Nephron (organoid): Measurements from ENCODE around the gene FAM219A.

Experiments used
- H3K27ac Mint-ChIP-seq, 3 experiments: 2 replicates each; pipeline ENCODE4 v1.8.0; 2020; ENCODE audit warnings: mixed read lengths in 3 of 3, mild to moderate bottlenecking in 2 of 3, moderate library complexity in 1 of 3
- H3K27me3 Mint-ChIP-seq: 2 replicates; pipeline ENCODE4 v1.8.0; 2021; ENCODE audit warnings: low read depth, mild to moderate bottlenecking, moderate library complexity, mixed read lengths
- H3K36me3 Mint-ChIP-seq: 2 replicates; pipeline ENCODE4 v1.8.0; 2020; ENCODE audit warnings: low read depth, mixed read lengths
- H3K4me1 Mint-ChIP-seq: 2 replicates; pipeline ENCODE4 v1.8.0; 2020; ENCODE audit warnings: mixed read lengths
- H3K4me3 Mint-ChIP-seq, 3 experiments: 2 replicates each; pipeline ENCODE4 v1.8.0; 2020; ENCODE audit warnings: mild to moderate bottlenecking in 3 of 3, mixed read lengths in 3 of 3, moderate library complexity in 2 of 3
- H3K9me3 Mint-ChIP-seq: 2 replicates; pipeline ENCODE4 v1.8.0; 2020; ENCODE audit warnings: mixed read lengths
- TF ChIP-seq, protein P1 (sequence below), 3 experiments: fragments of 200-600 bp; sonication (generic); IDR thresholded peaks; one replicate each; pipeline ENCODE4 v1.5.0; 2021; ENCODE audit warnings: antibody characterized with exemption in 3 of 3; ENCODE audit not compliant: unreplicated experiment in 3 of 3

Gene FAM219A

DNA sequence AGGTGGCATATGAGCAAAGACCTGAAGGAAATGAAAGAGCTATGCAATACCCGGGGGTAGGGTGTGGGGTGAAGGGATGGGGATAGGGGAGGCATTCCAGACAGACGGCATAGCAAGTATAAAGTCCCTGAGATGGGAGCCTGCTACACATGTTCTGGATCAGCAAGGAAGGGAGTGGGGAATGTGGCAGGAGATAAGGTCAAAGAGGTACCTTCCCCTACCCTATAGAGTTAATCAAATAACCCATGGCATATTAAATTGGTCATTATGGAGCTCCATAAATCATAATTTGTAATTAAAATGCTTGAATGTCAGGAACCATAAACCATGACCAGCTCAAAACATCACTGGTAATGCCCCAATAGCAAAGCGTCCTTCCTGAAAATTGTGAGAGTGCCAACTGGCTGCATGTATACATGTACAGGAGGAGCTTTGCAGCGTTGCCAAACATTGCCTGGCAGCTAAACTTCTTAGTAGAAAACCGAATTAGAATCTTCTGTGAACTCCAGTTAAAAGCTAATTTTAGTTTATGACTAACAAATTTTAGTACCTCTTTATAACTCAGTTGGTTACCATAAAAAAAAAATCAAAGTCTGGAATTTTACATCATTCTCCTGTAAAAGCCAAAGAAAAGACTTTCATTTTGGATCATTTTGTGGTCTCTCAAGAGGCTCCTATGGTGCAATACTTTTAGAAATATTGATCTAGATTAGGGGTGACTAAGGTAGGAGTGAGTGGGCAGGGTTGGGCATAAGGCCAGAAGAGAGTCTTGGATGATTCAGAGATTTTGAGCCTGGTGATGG lies 4.9 kb upstream of the FAM219A start:
- TF ChIP-seq, protein P1, sequence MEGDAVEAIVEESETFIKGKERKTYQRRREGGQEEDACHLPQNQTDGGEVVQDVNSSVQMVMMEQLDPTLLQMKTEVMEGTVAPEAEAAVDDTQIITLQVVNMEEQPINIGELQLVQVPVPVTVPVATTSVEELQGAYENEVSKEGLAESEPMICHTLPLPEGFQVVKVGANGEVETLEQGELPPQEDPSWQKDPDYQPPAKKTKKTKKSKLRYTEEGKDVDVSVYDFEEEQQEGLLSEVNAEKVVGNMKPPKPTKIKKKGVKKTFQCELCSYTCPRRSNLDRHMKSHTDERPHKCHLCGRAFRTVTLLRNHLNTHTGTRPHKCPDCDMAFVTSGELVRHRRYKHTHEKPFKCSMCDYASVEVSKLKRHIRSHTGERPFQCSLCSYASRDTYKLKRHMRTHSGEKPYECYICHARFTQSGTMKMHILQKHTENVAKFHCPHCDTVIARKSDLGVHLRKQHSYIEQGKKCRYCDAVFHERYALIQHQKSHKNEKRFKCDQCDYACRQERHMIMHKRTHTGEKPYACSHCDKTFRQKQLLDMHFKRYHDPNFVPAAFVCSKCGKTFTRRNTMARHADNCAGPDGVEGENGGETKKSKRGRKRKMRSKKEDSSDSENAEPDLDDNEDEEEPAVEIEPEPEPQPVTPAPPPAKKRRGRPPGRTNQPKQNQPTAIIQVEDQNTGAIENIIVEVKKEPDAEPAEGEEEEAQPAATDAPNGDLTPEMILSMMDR (IDR thresholded peaks at IDR 0.05; ENCODE audit: unreplicated experiment in 3 of 3): no peak
- Mint-ChIP-seq H3K27ac (no peak overlapping the region), H3K4me1 (no peaks in the 10 kb centered on the region), H3K4me3 (no peak overlapping the region), H3K9me3 (no peaks in the 10 kb centered on the region), H3K36me3 (no peaks in the 10 kb centered on the region), H3K27me3 (peaks cover 16% of the 10 kb centered on the region)

DNA sequence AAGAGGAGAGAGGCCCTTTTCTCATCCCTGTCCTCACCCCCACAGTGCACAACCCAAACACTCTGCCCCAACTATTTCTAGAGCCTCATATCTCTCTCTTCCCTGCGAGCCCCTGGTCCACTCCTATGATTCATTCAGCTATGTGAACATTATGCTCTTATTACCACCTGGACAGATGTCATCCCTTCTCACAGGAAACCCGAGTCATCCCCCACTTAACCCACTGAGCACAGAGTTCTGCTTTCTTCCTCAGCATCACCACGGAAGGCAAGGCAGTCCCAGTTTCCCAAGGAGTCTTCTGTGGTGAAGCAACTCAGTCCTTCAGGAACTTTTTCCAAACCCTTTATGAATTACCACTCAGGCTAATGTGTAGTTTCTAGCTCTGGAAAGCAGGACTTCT lies 1.6 kb upstream of the FAM219A start:
- Mint-ChIP-seq H3K36me3 (no peaks in the 10 kb centered on the region), H3K4me1 (peaks cover 16% of the 10 kb centered on the region), H3K27ac (no peak overlapping the region), H3K4me3 (peak overlapping the region; percentile 26 to 67 (median 58)), H3K9me3 (no peaks in the 10 kb centered on the region), H3K27me3 (peaks cover 30% of the 10 kb centered on the region)
- TF ChIP-seq, protein P1 (IDR thresholded peaks at IDR 0.05; ENCODE audit: unreplicated experiment in 3 of 3): no peak

DNA sequence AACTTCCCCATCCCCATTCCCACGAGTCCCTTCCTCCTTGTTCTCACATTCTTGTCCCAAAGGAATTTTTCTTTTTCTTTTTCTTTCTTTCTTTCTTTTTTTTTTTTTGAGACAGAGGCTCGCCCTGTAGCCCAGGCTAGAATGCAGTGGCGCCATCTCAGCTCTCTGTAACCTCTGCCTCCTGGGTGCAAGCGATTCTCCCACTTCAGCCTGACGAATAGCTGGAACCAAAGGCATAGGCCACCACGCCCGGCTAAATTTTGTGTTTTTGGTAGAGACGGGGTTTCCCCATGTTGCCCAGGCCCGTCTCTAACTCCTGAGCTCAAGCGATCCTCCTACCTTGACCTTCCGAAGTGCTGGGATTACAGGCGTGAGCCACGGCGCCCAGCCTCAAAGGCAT lies 986 bp upstream of the FAM219A start:
- no peaks in the 10 kb centered on the region for H3K36me3 Mint-ChIP-seq
- H3K4me1 Mint-ChIP-seq: peaks cover 16% of the 10 kb centered on the region
- peaks cover 30% of the 10 kb centered on the region for H3K27me3 Mint-ChIP-seq
- no peaks in the 10 kb centered on the region for H3K9me3 Mint-ChIP-seq
- TF ChIP-seq, protein P1 (IDR thresholded peaks at IDR 0.05; ENCODE audit: unreplicated experiment in 3 of 3): no peak
- H3K27ac Mint-ChIP-seq: peak overlapping the region in 1 of 3 experiments; percentile 1
- H3K4me3 Mint-ChIP-seq: peak overlapping the region; percentile 93 to 95 (median 94)

DNA sequence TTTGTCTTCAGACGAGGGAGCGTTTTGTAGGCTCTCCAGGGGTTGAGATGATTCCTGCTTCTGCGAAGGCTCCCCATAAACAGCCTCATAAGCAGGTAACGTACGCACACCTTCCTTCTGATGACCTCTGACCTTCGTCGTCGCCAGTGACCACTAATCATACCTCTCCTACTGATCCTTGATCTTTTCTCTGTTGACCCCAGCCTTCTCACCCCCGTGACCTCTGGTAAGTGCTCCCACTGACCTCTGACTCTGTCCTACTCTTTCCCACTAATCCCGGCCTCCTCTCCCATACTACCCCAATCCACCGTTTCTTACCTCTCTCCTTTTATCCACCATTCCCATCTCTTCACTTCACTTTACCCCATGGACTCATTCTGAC lies 580 bp upstream of the FAM219A start:
- no peaks in the 10 kb centered on the region for H3K36me3 Mint-ChIP-seq
- peaks cover 16% of the 10 kb centered on the region for H3K4me1 Mint-ChIP-seq
- H3K27me3 Mint-ChIP-seq: peaks cover 30% of the 10 kb centered on the region
- H3K27ac Mint-ChIP-seq: peak overlapping the region in 2 of 3 experiments; percentile 1 to 61
- no peaks in the 10 kb centered on the region for H3K9me3 Mint-ChIP-seq
- H3K4me3 Mint-ChIP-seq: peak overlapping the region; percentile 93 to 95 (median 94)
- TF ChIP-seq, protein P1 (IDR thresholded peaks at IDR 0.05; ENCODE audit: unreplicated experiment in 3 of 3): no peak

DNA sequence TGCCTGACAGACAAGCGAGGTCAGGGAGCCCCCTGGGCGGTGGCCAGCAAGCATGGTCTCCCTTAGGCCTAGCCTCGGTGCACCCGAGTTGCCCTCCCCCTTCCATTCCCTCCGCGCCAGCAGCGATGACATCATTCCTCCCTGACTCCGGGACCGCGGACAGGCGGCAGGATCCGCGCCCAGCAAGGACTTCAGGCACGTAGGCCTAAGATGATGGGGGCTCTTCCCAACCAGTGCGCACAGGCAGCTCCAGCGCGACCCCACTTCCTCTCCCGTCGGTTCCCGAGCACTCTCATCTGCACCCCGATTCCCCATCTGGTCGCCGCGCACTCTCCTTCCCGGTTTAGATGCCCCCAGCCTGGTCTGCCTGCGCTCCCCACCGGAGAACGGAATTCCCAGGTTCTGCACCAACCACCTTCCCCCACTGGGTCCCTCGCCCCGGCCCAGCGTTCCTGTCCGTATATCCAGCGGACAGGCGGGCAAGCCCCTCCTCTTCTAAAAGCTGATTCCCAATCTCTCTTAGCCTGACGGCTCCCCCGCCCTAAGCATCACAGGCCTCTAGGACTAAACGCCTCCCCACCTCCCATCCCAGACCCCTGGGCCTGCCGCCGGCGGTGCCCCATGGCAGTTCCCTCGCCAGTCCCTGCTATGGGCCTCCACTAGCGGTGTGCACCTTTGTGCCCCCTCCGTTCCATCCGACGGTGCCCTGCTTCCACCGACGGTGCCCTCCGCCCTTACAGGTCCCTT lies 931 bp downstream of the FAM219A start:
- peak overlapping the region; percentile 93 to 95 (median 95) for H3K4me3 Mint-ChIP-seq
- no peaks in the 10 kb centered on the region for H3K9me3 Mint-ChIP-seq
- no peaks in the 10 kb centered on the region for H3K36me3 Mint-ChIP-seq
- peaks cover 30% of the 10 kb centered on the region for H3K27me3 Mint-ChIP-seq
- peak overlapping the region; percentile 20 to 81 (median 72) for H3K27ac Mint-ChIP-seq
- TF ChIP-seq, protein P1 (IDR thresholded peaks at IDR 0.05; ENCODE audit: unreplicated experiment in 3 of 3): no peak
- peaks cover 16% of the 10 kb centered on the region for H3K4me1 Mint-ChIP-seq
